ENCODE data around the gene TMEM190.

Gene TMEM190

DNA sequence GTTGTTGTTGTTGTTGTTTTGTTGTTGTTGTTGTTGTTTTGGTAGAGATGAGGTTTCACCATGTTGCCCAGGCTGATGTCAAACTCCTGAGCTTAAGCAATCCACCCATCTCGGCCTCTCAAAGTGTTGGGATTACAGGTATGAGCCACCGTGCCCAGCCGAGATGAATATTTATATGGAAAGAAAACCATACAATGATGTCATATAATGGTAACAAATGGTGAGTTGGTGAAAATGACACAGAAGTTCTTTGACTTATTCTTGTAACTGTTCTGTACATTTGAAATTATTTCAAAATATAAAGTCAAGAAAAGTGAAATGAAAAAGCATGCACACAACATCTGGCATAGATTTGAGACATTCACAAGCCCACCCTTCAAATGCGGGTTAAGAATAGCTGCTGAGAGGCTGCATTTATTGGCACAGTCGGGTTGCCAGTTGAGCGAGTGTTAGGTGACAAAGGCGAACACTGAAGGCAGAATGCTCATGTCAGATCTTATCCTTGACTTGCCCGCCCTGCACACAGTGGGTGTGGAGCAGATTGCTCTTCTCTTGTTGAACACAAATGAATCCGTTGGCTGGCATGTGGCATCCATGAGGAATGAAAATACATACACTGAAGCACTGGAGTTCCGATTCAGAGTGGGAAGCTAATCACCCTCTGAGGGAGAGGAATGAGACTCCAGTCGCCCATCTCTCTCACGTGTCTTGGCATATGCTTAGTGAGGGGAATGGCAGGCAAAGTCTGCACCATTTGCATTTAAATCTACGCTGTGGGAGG, 46.8 kb downstream of the TMEM190 start:
- no peak for DNase-seq (ENCODE audit: low spot score)

DNA sequence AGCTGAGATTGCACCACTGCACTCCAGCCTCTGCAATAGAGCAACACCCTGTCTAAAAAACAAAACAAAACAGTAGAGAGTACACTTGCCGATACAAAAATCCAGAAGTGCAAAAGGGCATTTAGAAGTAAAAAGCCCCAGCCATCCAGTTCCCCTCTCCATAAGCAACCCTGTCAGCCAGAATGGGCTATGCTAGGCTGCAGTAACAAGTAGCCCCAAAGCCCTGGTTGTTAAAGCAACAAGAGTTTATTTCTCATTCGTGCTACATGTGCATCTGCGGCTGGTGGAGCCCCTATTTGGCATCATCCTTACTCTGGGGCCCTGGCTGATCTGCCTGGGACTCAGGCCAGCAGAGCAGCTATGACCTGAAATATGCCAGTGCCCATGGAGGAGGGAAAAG, 47.9 kb downstream of the TMEM190 start:
- no peak for DNase-seq (ENCODE audit: low spot score)

DNA sequence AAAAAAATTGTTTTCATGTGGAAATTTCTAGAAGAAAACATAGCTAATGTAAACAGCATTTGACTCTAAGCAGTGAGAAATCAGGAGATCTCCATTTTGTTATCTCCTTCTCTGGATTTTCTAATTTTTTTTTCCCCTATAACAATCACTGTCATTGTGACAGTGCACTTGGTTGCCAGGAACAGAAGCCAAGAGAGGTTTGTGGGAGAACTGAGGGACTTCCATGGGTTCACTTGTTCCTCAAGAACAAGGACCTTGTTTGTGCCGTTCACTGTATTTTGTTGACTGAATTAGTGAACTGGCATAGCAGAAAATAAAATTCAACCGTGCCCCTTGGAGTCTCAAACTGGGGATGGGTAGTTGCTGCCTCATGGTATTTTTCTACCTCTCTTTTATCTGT, 49.4 kb downstream of the TMEM190 start:
- no peak for DNase-seq (ENCODE audit: low spot score)
